ENCODE measurements around the gene AGXT2. TPM values are rescaled to one million over a fixed set of nuclear protein-coding genes. Genes with fewer than 3 reads are reported as not detected.
A peak's percentile ranks its signal among the peaks of the same experiment; 100 is the strongest.

Gene AGXT2
- total and polyA plus RNA-seq, 2 donors (not counting 1 experiment from before 2014, with no cell fraction given): not detected

- no peak overlapping the region for H3K27ac ChIP-seq (ENCODE audit: insufficient read depth, low read length)
- H3K79me2 ChIP-seq (ENCODE audit: control insufficient read depth, insufficient read depth, low read length): no peaks in the 10 kb centered on the region
- DNase-seq (ENCODE audit: low read depth in 2 of 2): peak in 1 of 2 donors; percentile 39
- no peak overlapping the region for H3K9ac ChIP-seq (ENCODE audit: insufficient read depth, low read length)
- H3K9me3 ChIP-seq (ENCODE audit: control insufficient read depth, insufficient read depth, low read depth, low read length): no peaks in the 10 kb centered on the region
- H3K4me2 ChIP-seq (ENCODE audit: extremely low read depth, insufficient read depth, low read length): no peak overlapping the region
- no peak overlapping the region for H2AFZ ChIP-seq (ENCODE audit: low read length)
- no peaks in the 10 kb centered on the region for H3K4me1 ChIP-seq (ENCODE audit: control insufficient read depth, extremely low read depth, insufficient read depth, low read length)
- H3K36me3 ChIP-seq (ENCODE audit: control insufficient read depth, insufficient read depth, low read length): no peaks in the 10 kb centered on the region
- H4K20me1 ChIP-seq (ENCODE audit: control insufficient read depth, extremely low read depth, insufficient read depth, low read length): no peaks in the 10 kb centered on the region
- no peak overlapping the region for H3K4me3 ChIP-seq (replicated peaks in 1 of 4; ENCODE audit: control extremely low read depth in 1 of 4, insufficient read depth in 1 of 4, low read depth in 3 of 4, low read length in 4 of 4)
- H3K27me3 ChIP-seq (ENCODE audit: control insufficient read depth, insufficient read depth, low read length): no peaks in the 10 kb centered on the region
- no peak for TF ChIP-seq CTCF (conservative IDR thresholded peaks at IDR 0.05 in 1 of 2, IDR thresholded peaks at IDR 0.05 in 1 of 2; ENCODE audit: low read depth in 1 of 2, low read length in 2 of 2)
- no peak for TF ChIP-seq EZH2 (IDR thresholded peaks at IDR 0.05; ENCODE audit: low read length, missing control alignments)
Measured at GRCh38 chr5:35026280-35026840, 21.4 kb downstream of the AGXT2 start.

GRCh38 chr5:35024911-35025510 is 22.7 kb downstream of the AGXT2 start:
- Histone ChIP-seq H3K9me3 (ENCODE audit: control insufficient read depth, insufficient read depth, low read depth, low read length) (no peaks in the 10 kb centered on the region), H2AFZ (ENCODE audit: low read length) (no peak overlapping the region), H3K27me3 (ENCODE audit: control insufficient read depth, insufficient read depth, low read length) (no peaks in the 10 kb centered on the region), H3K27ac (ENCODE audit: insufficient read depth, low read length) (no peak overlapping the region), H3K4me3 (replicated peaks in 1 of 4; ENCODE audit: control extremely low read depth in 1 of 4, insufficient read depth in 1 of 4, low read depth in 3 of 4, low read length in 4 of 4) (no peak overlapping the region), H3K36me3 (ENCODE audit: control insufficient read depth, insufficient read depth, low read length) (no peaks in the 10 kb centered on the region), H3K4me1 (ENCODE audit: control insufficient read depth, extremely low read depth, insufficient read depth, low read length) (no peaks in the 10 kb centered on the region), H3K79me2 (ENCODE audit: control insufficient read depth, insufficient read depth, low read length) (no peaks in the 10 kb centered on the region), H3K4me2 (ENCODE audit: extremely low read depth, insufficient read depth, low read length) (no peak overlapping the region), H3K9ac (ENCODE audit: insufficient read depth, low read length) (no peak overlapping the region), H4K20me1 (ENCODE audit: control insufficient read depth, extremely low read depth, insufficient read depth, low read length) (no peaks in the 10 kb centered on the region)
- TF ChIP-seq CTCF (conservative IDR thresholded peaks at IDR 0.05 in 1 of 2, IDR thresholded peaks at IDR 0.05 in 1 of 2; ENCODE audit: low read depth in 1 of 2, low read length in 2 of 2): no peak
- no peak for TF ChIP-seq EZH2 (IDR thresholded peaks at IDR 0.05; ENCODE audit: low read length, missing control alignments)
- DNase-seq (ENCODE audit: low read depth in 2 of 2): no peak

GRCh38 chr5:35023391-35024178 is 24.2 kb downstream of the AGXT2 start:
- TF ChIP-seq CTCF (conservative IDR thresholded peaks at IDR 0.05 in 1 of 2, IDR thresholded peaks at IDR 0.05 in 1 of 2; ENCODE audit: low read depth in 1 of 2, low read length in 2 of 2): no peak
- no peak for TF ChIP-seq EZH2 (IDR thresholded peaks at IDR 0.05; ENCODE audit: low read length, missing control alignments)
- no peaks in the 10 kb centered on the region for H3K79me2 ChIP-seq (ENCODE audit: control insufficient read depth, insufficient read depth, low read length)
- no peak overlapping the region for H3K4me3 ChIP-seq (replicated peaks in 1 of 4; ENCODE audit: control extremely low read depth in 1 of 4, insufficient read depth in 1 of 4, low read depth in 3 of 4, low read length in 4 of 4)
- H2AFZ ChIP-seq (ENCODE audit: low read length): no peak overlapping the region
- no peak overlapping the region for H3K9ac ChIP-seq (ENCODE audit: insufficient read depth, low read length)
- H3K4me2 ChIP-seq (ENCODE audit: extremely low read depth, insufficient read depth, low read length): no peak overlapping the region
- H3K36me3 ChIP-seq (ENCODE audit: control insufficient read depth, insufficient read depth, low read length): no peaks in the 10 kb centered on the region
- no peaks in the 10 kb centered on the region for H3K4me1 ChIP-seq (ENCODE audit: control insufficient read depth, extremely low read depth, insufficient read depth, low read length)
- no peaks in the 10 kb centered on the region for H4K20me1 ChIP-seq (ENCODE audit: control insufficient read depth, extremely low read depth, insufficient read depth, low read length)
- H3K9me3 ChIP-seq (ENCODE audit: control insufficient read depth, insufficient read depth, low read depth, low read length): no peaks in the 10 kb centered on the region
- DNase-seq (ENCODE audit: low read depth in 2 of 2): no peak
- no peak overlapping the region for H3K27ac ChIP-seq (ENCODE audit: insufficient read depth, low read length)
- H3K27me3 ChIP-seq (ENCODE audit: control insufficient read depth, insufficient read depth, low read length): no peaks in the 10 kb centered on the region

All from fibroblast of lung (primary cell).